ENCODE measurements around the gene CAPNS1.

Gene CAPNS1

DNA sequence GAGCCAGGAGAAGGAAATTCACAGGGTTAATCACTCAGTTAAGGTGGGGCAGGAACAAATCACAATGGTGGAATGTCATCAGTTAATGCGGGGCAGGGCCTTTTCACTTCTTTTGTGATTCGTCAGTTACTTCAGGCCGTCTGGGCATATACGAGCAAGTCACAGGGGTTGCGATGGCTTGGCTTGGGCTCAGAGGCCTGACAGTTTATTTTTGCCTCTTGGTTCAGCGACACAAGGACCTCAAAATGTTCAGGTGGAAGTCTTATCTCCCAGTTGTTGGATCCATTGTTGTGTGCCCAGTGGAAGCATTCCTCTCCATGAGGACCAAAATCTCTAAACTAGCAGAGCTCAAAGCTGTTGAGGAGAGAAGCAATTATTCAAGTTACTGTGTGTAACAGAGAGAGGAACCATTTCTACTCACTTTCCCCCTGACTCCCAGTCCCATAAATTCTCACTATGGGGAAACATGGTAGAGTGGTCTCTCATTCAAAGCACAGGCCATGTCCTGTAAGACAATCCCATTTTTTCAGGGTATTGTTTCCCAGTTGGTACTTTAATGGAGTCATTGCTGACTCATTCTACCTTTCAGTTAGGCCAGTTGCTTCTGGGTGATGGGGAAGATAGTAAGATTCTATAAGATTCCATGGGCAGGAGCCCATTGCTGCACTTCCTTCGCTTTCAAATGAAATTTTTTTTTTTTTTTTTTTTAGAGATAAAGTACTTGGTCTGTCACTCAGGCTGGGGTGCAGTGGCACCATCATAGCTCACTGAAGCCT, 21.1 kb downstream of the CAPNS1 start:
- no peaks in the 10 kb centered on the region for H3F3A ChIP-seq (ENCODE audit: insufficient read depth, low read length)
- no peaks in the 10 kb centered on the region for H3K36me3 ChIP-seq (replicated peaks; ENCODE audit: insufficient read depth, low read length)
- H4K20me1 ChIP-seq (ENCODE audit: insufficient read depth, low read length): no peaks in the 10 kb centered on the region
- H3K79me2 ChIP-seq (ENCODE audit: low read length): no peaks in the 10 kb centered on the region
- no peak overlapping the region for H2AFZ ChIP-seq (ENCODE audit: low read length)
- TF ChIP-seq, protein P1, sequence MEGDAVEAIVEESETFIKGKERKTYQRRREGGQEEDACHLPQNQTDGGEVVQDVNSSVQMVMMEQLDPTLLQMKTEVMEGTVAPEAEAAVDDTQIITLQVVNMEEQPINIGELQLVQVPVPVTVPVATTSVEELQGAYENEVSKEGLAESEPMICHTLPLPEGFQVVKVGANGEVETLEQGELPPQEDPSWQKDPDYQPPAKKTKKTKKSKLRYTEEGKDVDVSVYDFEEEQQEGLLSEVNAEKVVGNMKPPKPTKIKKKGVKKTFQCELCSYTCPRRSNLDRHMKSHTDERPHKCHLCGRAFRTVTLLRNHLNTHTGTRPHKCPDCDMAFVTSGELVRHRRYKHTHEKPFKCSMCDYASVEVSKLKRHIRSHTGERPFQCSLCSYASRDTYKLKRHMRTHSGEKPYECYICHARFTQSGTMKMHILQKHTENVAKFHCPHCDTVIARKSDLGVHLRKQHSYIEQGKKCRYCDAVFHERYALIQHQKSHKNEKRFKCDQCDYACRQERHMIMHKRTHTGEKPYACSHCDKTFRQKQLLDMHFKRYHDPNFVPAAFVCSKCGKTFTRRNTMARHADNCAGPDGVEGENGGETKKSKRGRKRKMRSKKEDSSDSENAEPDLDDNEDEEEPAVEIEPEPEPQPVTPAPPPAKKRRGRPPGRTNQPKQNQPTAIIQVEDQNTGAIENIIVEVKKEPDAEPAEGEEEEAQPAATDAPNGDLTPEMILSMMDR (IDR thresholded peaks at IDR 0.05; ENCODE audit: low read length): no peak
- TF ChIP-seq EZH2phosphoT487 (IDR thresholded peaks at IDR 0.05; ENCODE audit: low read length) (no peak), EZH2 (optimal IDR thresholded peaks at IDR 0.05; ENCODE audit: low read depth, low read length) (no peak)
- no peak overlapping the region for H3K9ac ChIP-seq (ENCODE audit: low read length)
- H3K27ac ChIP-seq (ENCODE audit: low read length): no peak overlapping the region
- H3K4me2 ChIP-seq (ENCODE audit: low read depth, low read length): no peak overlapping the region
- no peaks in the 10 kb centered on the region for H3K4me1 ChIP-seq (ENCODE audit: low read length)
- H3K9me2 ChIP-seq (replicated peaks; ENCODE audit: insufficient read depth, low read length): no peaks in the 10 kb centered on the region
- H3K27me3 ChIP-seq (replicated peaks; ENCODE audit: insufficient read depth, low read length): no peaks in the 10 kb centered on the region
- no peak for DNase-seq
- no peaks in the 10 kb centered on the region for H3K9me3 ChIP-seq (replicated peaks; ENCODE audit: insufficient read depth, low read length)
- no peak overlapping the region for H3K4me3 ChIP-seq (ENCODE audit: low read length)

DNA sequence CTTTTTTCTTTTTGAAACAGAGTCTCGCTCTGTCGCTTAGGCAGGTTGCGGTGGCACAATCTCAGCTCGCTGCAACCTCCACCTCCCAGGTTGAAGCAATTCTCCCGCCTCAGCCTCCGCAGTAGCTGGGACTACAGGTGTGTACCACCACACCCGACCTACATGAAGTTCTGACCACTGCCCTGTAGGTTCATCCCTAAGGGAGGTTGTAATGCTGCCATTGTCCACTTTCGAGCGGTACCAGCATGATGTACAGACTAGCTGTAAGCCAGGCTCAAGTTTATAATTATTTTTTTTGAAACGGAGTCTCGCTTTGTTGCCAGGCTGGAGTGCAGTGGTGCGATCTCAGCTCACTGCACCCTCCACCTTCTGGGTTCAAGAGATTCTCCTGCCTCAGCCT, 23.9 kb downstream of the CAPNS1 start:
- H2AFZ ChIP-seq (ENCODE audit: low read length): no peak overlapping the region
- H3K4me2 ChIP-seq (ENCODE audit: low read depth, low read length): no peak overlapping the region
- H3K9me3 ChIP-seq (replicated peaks; ENCODE audit: insufficient read depth, low read length): no peaks in the 10 kb centered on the region
- H3K4me3 ChIP-seq (ENCODE audit: low read length): no peak overlapping the region
- H3K9ac ChIP-seq (ENCODE audit: low read length): no peak overlapping the region
- H3K4me1 ChIP-seq (ENCODE audit: low read length): no peaks in the 10 kb centered on the region
- no peaks in the 10 kb centered on the region for H4K20me1 ChIP-seq (ENCODE audit: insufficient read depth, low read length)
- no peak for DNase-seq
- no peaks in the 10 kb centered on the region for H3K36me3 ChIP-seq (replicated peaks; ENCODE audit: insufficient read depth, low read length)
- no peaks in the 10 kb centered on the region for H3F3A ChIP-seq (ENCODE audit: insufficient read depth, low read length)
- H3K79me2 ChIP-seq (ENCODE audit: low read length): no peaks in the 10 kb centered on the region
- no peaks in the 10 kb centered on the region for H3K27me3 ChIP-seq (replicated peaks; ENCODE audit: insufficient read depth, low read length)
- H3K27ac ChIP-seq (ENCODE audit: low read length): no peak overlapping the region
- TF ChIP-seq, protein P1 (IDR thresholded peaks at IDR 0.05; ENCODE audit: low read length): no peak
- TF ChIP-seq EZH2phosphoT487 (IDR thresholded peaks at IDR 0.05; ENCODE audit: low read length) (no peak), EZH2 (optimal IDR thresholded peaks at IDR 0.05; ENCODE audit: low read depth, low read length) (no peak)
- H3K9me2 ChIP-seq (replicated peaks; ENCODE audit: insufficient read depth, low read length): no peaks in the 10 kb centered on the region

DNA sequence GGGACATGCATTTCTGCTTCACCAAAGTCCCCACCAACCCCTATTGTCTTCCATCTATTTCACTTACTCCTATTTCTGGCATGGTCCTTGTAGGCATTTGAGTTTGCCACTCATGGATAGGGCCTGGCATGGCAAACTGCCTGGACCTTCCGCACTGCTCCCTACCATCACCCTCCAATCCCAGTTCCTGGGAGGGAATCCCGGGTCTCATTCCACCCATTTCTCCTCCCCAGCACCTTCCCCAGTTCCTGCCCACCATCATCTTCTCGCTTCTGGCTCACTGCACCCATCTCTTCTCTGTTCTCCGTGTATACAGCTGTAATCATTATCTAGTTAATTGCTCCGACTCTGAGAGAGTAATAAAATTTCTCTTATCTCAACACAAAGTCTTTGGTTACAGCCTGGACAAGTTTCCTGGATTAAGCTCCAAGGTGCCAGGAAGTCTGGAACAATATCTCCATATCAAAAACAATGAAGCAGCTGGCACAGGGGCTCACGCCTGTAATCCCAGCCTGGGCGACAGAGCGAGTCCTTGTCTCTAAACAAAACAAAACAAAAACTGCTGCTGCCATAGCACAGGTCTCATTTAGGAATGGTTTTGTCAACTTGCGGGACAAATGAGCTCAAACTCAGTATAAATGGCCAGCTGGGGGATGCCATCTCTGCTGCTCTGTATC, 29.4 kb downstream of the CAPNS1 start:
- H3K4me1 ChIP-seq (ENCODE audit: low read length): no peaks in the 10 kb centered on the region
- H3K79me2 ChIP-seq (ENCODE audit: low read length): no peaks in the 10 kb centered on the region
- no peaks in the 10 kb centered on the region for H3K27me3 ChIP-seq (replicated peaks; ENCODE audit: insufficient read depth, low read length)
- no peak overlapping the region for H3K9ac ChIP-seq (ENCODE audit: low read length)
- H2AFZ ChIP-seq (ENCODE audit: low read length): no peak overlapping the region
- no peak overlapping the region for H3K27ac ChIP-seq (ENCODE audit: low read length)
- H3K4me3 ChIP-seq (ENCODE audit: low read length): no peak overlapping the region
- H3F3A ChIP-seq (ENCODE audit: insufficient read depth, low read length): no peaks in the 10 kb centered on the region
- TF ChIP-seq EZH2 (optimal IDR thresholded peaks at IDR 0.05; ENCODE audit: low read depth, low read length) (no peak), EZH2phosphoT487 (IDR thresholded peaks at IDR 0.05; ENCODE audit: low read length) (no peak)
- TF ChIP-seq, protein P1 (IDR thresholded peaks at IDR 0.05; ENCODE audit: low read length): no peak
- no peaks in the 10 kb centered on the region for H3K36me3 ChIP-seq (replicated peaks; ENCODE audit: insufficient read depth, low read length)
- no peaks in the 10 kb centered on the region for H3K9me3 ChIP-seq (replicated peaks; ENCODE audit: insufficient read depth, low read length)
- H3K9me2 ChIP-seq (replicated peaks; ENCODE audit: insufficient read depth, low read length): no peaks in the 10 kb centered on the region
- no peak overlapping the region for H3K4me2 ChIP-seq (ENCODE audit: low read depth, low read length)
- H4K20me1 ChIP-seq (ENCODE audit: insufficient read depth, low read length): no peaks in the 10 kb centered on the region
- DNase-seq: no peak
